RWPE1 (cell line): ENCODE data around the gene RAI2.

Source experiments
- CTCF ChIA-PET: fragments of 350-600 bp; sonication (Branson Sonifier 250); formaldehyde crosslinking; extraction: SDS; loops from one replicate; lab custom pipeline; 2021; lab: Yijun Ruan, JAX
- POLR2A ChIA-PET: fragments of 400-600 bp; formaldehyde crosslinking; extraction: SDS; loops from one replicate; lab custom pipeline; 2020; ENCODE audit warnings: antibody characterized with exemption; ENCODE audit not compliant: low non-redundant PET; lab: Yijun Ruan, JAX
- DNase-seq: peaks from one replicate; pipeline ENCODE4 v3.0.0; 2012; ENCODE audit warnings: low spot score
- H3K27ac ChIP-seq: fragments of 450-650 bp; 2 replicates; pipeline ENCODE4 v1.5.1; 2017
- TF ChIP-seq, protein P1 (sequence below): fragments of 450-650 bp; conservative IDR thresholded peaks from 2 replicates; pipeline ENCODE4 v1.5.1; 2017; ENCODE audit warnings: low read depth, mild to moderate bottlenecking

Gene RAI2

DNA sequence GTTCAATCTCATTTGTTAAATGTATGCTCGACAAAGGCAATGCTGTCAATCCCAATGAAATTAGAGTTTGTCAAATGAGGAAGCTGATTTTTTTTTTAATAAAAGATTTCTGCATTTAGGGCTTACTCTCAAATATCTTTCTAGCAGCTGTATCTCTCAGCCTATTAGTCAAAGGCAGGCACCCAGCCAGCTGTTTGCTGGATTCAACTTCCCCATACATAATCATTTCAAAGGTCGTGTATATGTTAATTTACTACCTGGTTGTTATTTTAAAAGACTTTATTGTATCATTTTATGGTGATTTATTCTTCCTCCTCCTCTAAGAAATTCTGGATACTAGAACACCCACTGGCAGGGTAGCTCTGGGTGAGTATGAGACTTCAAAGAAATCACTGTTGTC, 27.1 kb downstream of the RAI2 start:
- ChIA-PET POLR2A (no interaction called here), CTCF (no interaction called here)
- no peak for DNase-seq
- TF ChIP-seq, protein P1, sequence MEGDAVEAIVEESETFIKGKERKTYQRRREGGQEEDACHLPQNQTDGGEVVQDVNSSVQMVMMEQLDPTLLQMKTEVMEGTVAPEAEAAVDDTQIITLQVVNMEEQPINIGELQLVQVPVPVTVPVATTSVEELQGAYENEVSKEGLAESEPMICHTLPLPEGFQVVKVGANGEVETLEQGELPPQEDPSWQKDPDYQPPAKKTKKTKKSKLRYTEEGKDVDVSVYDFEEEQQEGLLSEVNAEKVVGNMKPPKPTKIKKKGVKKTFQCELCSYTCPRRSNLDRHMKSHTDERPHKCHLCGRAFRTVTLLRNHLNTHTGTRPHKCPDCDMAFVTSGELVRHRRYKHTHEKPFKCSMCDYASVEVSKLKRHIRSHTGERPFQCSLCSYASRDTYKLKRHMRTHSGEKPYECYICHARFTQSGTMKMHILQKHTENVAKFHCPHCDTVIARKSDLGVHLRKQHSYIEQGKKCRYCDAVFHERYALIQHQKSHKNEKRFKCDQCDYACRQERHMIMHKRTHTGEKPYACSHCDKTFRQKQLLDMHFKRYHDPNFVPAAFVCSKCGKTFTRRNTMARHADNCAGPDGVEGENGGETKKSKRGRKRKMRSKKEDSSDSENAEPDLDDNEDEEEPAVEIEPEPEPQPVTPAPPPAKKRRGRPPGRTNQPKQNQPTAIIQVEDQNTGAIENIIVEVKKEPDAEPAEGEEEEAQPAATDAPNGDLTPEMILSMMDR = no peak
- no peak overlapping the region for H3K27ac ChIP-seq

DNA sequence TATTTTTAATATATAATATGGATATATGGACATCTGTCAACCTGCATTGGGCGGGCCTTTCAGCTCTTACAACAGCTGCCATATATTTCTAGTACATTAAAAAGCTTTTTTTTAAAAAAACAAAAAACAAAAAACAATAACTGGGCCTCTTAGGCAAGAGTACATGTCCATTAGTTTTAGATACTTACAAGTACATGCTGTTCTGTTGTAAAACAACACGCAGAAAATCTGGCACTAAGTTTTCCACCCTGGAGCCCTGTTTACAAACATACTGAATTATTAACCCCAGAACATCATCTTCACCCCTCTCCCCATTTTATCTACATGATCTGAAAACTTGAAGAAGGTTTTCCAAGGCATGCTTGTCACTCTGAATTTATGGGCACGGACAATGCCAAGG, 29.8 kb downstream of the RAI2 start:
- ChIA-PET CTCF (interaction anchor here (0.6 kb wide), 1 partner anchor 255 kb away, joined by 4 read pairs; no protein-coding TSS in a partner anchor), POLR2A (no interaction called here)
- TF ChIP-seq, protein P1 = no peak
- DNase-seq = no peak
- H3K27ac ChIP-seq = no peak overlapping the region

DNA sequence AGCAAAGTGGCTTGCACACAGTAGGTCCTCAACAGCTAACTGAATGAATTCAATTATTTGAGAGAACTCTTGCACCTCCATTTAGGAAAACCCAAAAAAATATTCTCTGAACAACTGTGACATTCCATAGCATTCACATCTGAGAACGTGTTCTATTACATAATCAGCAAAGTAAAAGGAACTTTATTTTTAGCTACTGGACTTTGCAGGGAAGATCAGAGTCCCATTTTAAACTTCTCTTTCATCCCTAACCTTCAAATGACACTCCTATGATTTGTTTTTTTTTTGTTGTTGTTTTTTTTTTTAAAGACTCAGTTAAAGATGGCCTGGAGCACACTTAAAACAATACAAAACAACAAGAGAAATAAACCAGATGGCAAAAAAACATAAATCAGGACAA, 30.9 kb downstream of the RAI2 start:
- POLR2A ChIA-PET = no interaction called here
- CTCF ChIA-PET = no interaction called here
- DNase-seq = no peak
- TF ChIP-seq, protein P1 = no peak
- H3K27ac ChIP-seq = no peak overlapping the region

DNA sequence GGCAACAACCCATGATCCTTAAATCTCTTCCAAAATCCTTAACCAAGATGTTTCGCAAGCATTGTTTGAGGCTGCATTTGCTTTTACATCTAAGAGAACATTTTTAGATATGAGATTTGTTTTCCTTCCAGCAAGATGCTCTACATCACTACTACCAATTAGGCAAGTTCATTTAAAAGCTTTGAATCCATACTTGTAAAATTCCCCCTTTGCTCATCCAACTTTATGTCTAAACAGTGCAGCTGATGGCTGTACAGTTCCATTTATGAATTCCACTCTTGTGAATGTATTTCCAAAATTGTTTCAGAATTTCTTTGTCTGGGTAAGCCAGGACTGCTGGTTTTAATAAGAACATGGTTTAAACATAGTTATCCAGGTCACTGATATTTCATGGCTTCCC, 31.5 kb downstream of the RAI2 start:
- DNase-seq = no peak
- ChIA-PET POLR2A (no interaction called here), CTCF (interaction anchor here (0.6 kb wide), 1 partner anchor 200 kb away, joined by 3 read pairs; no protein-coding TSS in a partner anchor)
- TF ChIP-seq, protein P1 = no peak
- no peak overlapping the region for H3K27ac ChIP-seq

DNA sequence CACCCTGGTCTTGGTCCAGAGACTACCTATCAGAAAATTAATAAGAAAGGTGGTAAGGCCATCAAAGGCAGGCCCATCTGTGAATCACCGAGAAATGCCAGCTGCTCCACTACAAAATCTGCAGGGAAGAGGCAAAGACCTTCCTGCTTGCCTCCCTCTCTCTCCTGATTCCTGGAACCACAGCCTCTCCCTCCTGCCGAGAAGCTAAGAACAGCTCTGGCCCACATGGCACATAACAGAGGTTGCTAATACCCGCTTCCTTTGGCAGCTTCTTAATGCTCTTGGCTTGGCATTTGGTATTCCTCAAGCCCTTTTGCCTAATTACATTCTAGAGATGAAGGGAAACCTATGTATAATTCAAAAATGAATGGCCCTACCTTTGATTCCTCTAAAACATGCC, 32.9 kb downstream of the RAI2 start:
- no peak overlapping the region for H3K27ac ChIP-seq
- TF ChIP-seq, protein P1 = no peak
- POLR2A ChIA-PET = no interaction called here
- DNase-seq = no peak
- CTCF ChIA-PET = no interaction called here

DNA sequence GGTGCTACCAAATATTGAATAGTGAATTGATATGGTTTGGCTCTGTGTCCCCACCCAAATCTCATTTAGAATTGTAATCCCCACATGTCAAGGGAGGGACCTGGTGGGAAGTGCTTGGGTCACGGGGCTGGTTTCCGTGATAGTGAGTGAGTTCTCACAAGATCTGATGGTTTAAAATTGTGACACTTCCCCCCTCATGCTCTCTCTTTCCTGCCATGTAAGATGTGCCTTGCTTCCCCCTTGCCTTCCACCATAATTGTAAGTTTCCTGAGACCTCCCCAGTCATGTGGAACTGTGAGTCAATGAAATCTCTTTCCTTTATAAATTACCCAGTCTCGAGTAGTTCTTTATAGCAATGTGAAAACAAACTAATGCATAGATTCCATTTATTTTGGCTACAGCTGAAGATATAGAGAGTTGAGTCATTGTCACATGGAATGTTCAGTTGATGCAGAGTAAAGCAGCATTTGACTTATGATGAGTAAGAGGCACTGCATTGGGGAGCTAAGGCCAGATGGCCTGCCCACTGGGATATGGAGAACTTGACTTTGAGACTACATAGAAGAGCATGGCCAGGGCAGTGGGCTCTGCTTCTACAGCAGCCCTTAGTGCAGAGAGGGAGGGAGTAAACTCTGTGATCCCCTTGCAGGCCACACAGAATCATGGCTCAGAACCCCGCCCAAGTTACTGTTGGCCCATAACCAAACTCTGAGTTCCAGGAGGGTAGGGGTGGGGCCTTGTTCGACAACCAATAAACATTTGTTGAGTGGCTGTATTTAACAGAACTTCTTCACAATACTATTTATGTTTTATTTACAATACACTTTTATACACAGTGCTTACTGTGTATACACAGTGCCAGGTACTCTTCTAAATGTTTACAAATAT, 34.2 kb downstream of the RAI2 start:
- ChIA-PET POLR2A (no interaction called here), CTCF (no interaction called here)
- TF ChIP-seq, protein P1 = no peak
- DNase-seq = no peak
- no peak overlapping the region for H3K27ac ChIP-seq
